GM06990 (cell line): Measurements from ENCODE around the gene SMAD9.

Source experiments
- DNase-seq: peaks from one replicate; pipeline ENCODE4 v3.0.0-alpha.2; 2011; ENCODE audit not compliant: insufficient read length; ENCODE audit errors: extremely low read depth
- H3K27me3 ChIP-seq: replicated peaks from 2 replicates; pipeline ENCODE4 v1.6.0; 2011; ENCODE audit warnings: low read length; ENCODE audit not compliant: control insufficient read depth, insufficient read depth
- H3K36me3 ChIP-seq: 2 replicates; pipeline ENCODE4 v1.5.1; 2011; ENCODE audit warnings: low read length; ENCODE audit not compliant: control insufficient read depth, insufficient read depth
- H3K4me3 ChIP-seq: replicated peaks from 2 replicates; pipeline ENCODE4 v1.5.1; 2011; ENCODE audit warnings: low read depth, mild to moderate bottlenecking, control low read depth, low read length
- TF ChIP-seq, protein P1 (sequence below): IDR thresholded peaks from 2 replicates; pipeline ENCODE4 v1.5.1; 2011; ENCODE audit warnings: low read length, control low read depth, mild to moderate bottlenecking, inconsistent platforms; ENCODE audit not compliant: insufficient read depth, poor library complexity, severe bottlenecking

The SMAD9 gene

DNA sequence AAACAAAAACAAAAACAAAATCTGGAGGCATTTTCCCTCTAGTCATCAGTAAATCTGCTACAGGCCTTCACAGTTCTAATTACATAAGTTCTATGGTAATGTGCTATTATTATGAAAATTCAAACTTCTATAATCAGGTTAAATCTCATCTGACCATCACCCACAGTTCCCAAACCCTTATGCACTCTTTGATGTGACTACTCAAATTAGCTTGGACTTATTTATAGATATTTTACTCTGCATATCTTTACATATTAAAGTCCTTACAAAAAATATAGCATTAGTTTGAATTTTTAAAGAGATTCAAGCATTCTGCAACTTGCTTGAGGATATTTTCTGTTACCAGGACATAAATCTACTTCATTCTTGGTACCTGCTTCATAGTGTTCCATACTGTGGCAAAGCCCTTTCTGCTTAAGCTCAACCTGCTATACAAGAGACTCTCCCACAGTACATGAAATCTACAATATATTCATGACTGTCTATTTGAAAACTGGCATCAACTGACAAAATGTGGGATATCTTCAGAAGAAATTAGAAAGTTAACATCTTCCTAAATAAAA lies 22.9 kb downstream of the SMAD9 start:
- Histone ChIP-seq H3K36me3 (no peaks in the 10 kb centered on the region), H3K27me3 (no peaks in the 10 kb centered on the region), H3K4me3 (no peak overlapping the region)
- TF ChIP-seq, protein P1, sequence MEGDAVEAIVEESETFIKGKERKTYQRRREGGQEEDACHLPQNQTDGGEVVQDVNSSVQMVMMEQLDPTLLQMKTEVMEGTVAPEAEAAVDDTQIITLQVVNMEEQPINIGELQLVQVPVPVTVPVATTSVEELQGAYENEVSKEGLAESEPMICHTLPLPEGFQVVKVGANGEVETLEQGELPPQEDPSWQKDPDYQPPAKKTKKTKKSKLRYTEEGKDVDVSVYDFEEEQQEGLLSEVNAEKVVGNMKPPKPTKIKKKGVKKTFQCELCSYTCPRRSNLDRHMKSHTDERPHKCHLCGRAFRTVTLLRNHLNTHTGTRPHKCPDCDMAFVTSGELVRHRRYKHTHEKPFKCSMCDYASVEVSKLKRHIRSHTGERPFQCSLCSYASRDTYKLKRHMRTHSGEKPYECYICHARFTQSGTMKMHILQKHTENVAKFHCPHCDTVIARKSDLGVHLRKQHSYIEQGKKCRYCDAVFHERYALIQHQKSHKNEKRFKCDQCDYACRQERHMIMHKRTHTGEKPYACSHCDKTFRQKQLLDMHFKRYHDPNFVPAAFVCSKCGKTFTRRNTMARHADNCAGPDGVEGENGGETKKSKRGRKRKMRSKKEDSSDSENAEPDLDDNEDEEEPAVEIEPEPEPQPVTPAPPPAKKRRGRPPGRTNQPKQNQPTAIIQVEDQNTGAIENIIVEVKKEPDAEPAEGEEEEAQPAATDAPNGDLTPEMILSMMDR: no peak
- no peak for DNase-seq

- Histone ChIP-seq H3K4me3 (no peak overlapping the region), H3K36me3 (no peaks in the 10 kb centered on the region), H3K27me3 (no peaks in the 10 kb centered on the region)
- TF ChIP-seq, protein P1: no peak
- no peak for DNase-seq
Measured at GRCh38 chr13:36891752-36892151, 28.3 kb downstream of the SMAD9 start.

- Histone ChIP-seq H3K27me3 (no peaks in the 10 kb centered on the region), H3K4me3 (no peak overlapping the region), H3K36me3 (no peaks in the 10 kb centered on the region)
- DNase-seq: no peak
- TF ChIP-seq, protein P1: no peak
Measured at GRCh38 chr13:36888645-36889044, 31.4 kb downstream of the SMAD9 start.

DNA sequence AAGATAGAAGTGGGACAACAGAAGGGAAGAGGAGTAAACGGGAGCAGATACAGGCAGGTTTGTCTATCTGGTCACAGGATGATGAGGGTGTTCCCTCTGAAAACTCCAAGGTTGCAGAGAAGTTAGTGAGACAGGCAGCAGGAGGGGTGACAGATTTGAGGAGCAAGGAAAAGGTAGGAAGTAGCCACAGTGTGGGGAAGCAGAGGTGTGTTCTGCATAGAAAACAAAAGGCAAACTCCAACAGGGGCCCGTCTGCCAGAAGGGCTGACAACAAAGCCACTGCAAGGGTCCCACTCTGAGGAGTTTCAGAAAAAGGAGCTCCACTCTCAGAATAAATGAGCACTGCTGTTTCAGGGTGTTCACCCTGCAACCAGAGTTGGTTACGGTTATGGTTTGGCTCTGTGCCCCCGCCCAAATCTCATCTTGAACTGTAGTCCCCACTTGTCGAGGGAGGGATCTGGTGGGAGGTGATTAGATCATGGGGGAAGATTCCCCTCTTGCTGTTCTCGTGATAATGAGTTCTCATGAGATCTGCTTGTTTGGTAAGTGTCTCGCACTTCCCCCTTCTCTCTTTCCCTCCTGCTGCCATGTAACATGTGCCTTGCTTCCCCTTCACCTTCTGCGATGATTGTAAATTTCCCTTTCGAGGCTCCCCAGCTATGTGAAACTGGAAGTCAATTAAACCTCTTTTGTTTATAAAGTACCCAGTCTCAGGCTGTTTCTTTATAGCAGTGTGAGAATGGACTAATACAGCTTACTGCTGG lies 32.1 kb downstream of the SMAD9 start:
- no peak overlapping the region for H3K4me3 ChIP-seq
- TF ChIP-seq, protein P1: no peak
- no peak for DNase-seq
- no peaks in the 10 kb centered on the region for H3K36me3 ChIP-seq
- no peaks in the 10 kb centered on the region for H3K27me3 ChIP-seq

GRCh38 chr13:36885901-36886300 lies 34.1 kb downstream of the SMAD9 start:
- TF ChIP-seq, protein P1: no peak
- Histone ChIP-seq H3K4me3 (no peak overlapping the region), H3K36me3 (no peaks in the 10 kb centered on the region), H3K27me3 (no peaks in the 10 kb centered on the region)
- DNase-seq: no peak

GRCh38 chr13:36884235-36884634 lies 35.8 kb downstream of the SMAD9 start:
- no peak overlapping the region for H3K4me3 ChIP-seq
- TF ChIP-seq, protein P1: no peak
- no peaks in the 10 kb centered on the region for H3K27me3 ChIP-seq
- no peak for DNase-seq
- no peaks in the 10 kb centered on the region for H3K36me3 ChIP-seq
